ENCODE data around the gene SEPTIN6. TPM values are rescaled to one million over a fixed set of nuclear protein-coding genes. Genes with fewer than 3 reads are reported as not detected.

The SEPTIN6 gene
- total RNA-seq, 1 donor from 2014 or later: 1.6 TPM

- FAIRE-seq (no peak), DNase-seq (ENCODE audit: low read depth) (no peak)
- H3K4me3 ChIP-seq (ENCODE audit: low read depth, low read length): no peak overlapping the region
- TF ChIP-seq CTCF (IDR thresholded peaks at IDR 0.05; ENCODE audit: insufficient read depth, low read length, severe bottlenecking): no peak
- no peaks in the 10 kb centered on the region for H3K27me3 ChIP-seq (ENCODE audit: control insufficient read depth, insufficient read depth, low read length)
- no peaks in the 10 kb centered on the region for H3K36me3 ChIP-seq (ENCODE audit: control insufficient read depth, insufficient read depth, low read length)
Measured at GRCh38 chrX:119682019-119682989, 10.7 kb downstream of the SEPTIN6 start.

GRCh38 chrX:119677654-119677981, 15.3 kb downstream of the SEPTIN6 start:
- no peak overlapping the region for H3K4me3 ChIP-seq (ENCODE audit: low read depth, low read length)
- TF ChIP-seq CTCF (IDR thresholded peaks at IDR 0.05; ENCODE audit: insufficient read depth, low read length, severe bottlenecking): no peak
- H3K27me3 ChIP-seq (ENCODE audit: control insufficient read depth, insufficient read depth, low read length): no peaks in the 10 kb centered on the region
- DNase-seq (ENCODE audit: low read depth) (no peak), FAIRE-seq (no peak)
- H3K36me3 ChIP-seq (ENCODE audit: control insufficient read depth, insufficient read depth, low read length): no peaks in the 10 kb centered on the region

GRCh38 chrX:119676949-119677653, 15.9 kb downstream of the SEPTIN6 start:
- Histone ChIP-seq H3K36me3 (ENCODE audit: control insufficient read depth, insufficient read depth, low read length) (no peaks in the 10 kb centered on the region), H3K4me3 (ENCODE audit: low read depth, low read length) (no peak overlapping the region), H3K27me3 (ENCODE audit: control insufficient read depth, insufficient read depth, low read length) (no peaks in the 10 kb centered on the region)
- TF ChIP-seq CTCF (IDR thresholded peaks at IDR 0.05; ENCODE audit: insufficient read depth, low read length, severe bottlenecking): no peak
- FAIRE-seq (no peak), DNase-seq (ENCODE audit: low read depth) (no peak)

GRCh38 chrX:119673336-119673735, 19.6 kb downstream of the SEPTIN6 start:
- no peaks in the 10 kb centered on the region for H3K27me3 ChIP-seq (ENCODE audit: control insufficient read depth, insufficient read depth, low read length)
- no peak for DNase-seq (ENCODE audit: low read depth)
- no peak overlapping the region for H3K4me3 ChIP-seq (ENCODE audit: low read depth, low read length)
- TF ChIP-seq CTCF (IDR thresholded peaks at IDR 0.05; ENCODE audit: insufficient read depth, low read length, severe bottlenecking): no peak
- H3K36me3 ChIP-seq (ENCODE audit: control insufficient read depth, insufficient read depth, low read length): no peaks in the 10 kb centered on the region
- no peak for FAIRE-seq

GRCh38 chrX:119672426-119672825, 20.5 kb downstream of the SEPTIN6 start:
- DNase-seq (ENCODE audit: low read depth): no peak
- no peak for FAIRE-seq
- TF ChIP-seq CTCF (IDR thresholded peaks at IDR 0.05; ENCODE audit: insufficient read depth, low read length, severe bottlenecking): no peak
- no peak overlapping the region for H3K4me3 ChIP-seq (ENCODE audit: low read depth, low read length)
- no peaks in the 10 kb centered on the region for H3K27me3 ChIP-seq (ENCODE audit: control insufficient read depth, insufficient read depth, low read length)
- H3K36me3 ChIP-seq (ENCODE audit: control insufficient read depth, insufficient read depth, low read length): no peaks in the 10 kb centered on the region

All from bronchial epithelial cell (primary cell).